H1 (cell line): Measurements from ENCODE around the gene SMIM44. TPM values are rescaled to one million over a fixed set of nuclear protein-coding genes. Genes with fewer than 3 reads are reported as not detected.

Source experiments
- CTCF ChIA-PET: fragments of 300-600 bp; sonication (Branson Sonifier 250); formaldehyde crosslinking; loops from one replicate; lab custom pipeline; 2021; ENCODE audit not compliant: partially characterized antibody; lab: Charles Lee
- POLR2A ChIA-PET: fragments of 300-600 bp; sonication (Branson Sonifier 250); formaldehyde crosslinking; loops from one replicate; lab custom pipeline; 2021; ENCODE audit warnings: inconsistent platforms; ENCODE audit not compliant: partially characterized antibody; lab: Charles Lee
- DNase-seq, 2 experiments: peaks; one replicate each; pipeline versions ENCODE4 v3.0.0 to v3.0.0-alpha.2; 2010 to 2022; ENCODE audit warnings: low spot score in 2 of 2, low read depth in 1 of 2, mixed read lengths in 1 of 2
- FAIRE-seq: peaks from 2 replicates; lab custom pipeline; 2011; peaks lifted over from hg19 to GRCh38; lab: Jason Lieb, UNC
- H2AFZ ChIP-seq: 2 replicates; pipeline ENCODE4 v1.8.1; 2012; ENCODE audit warnings: low read length, inconsistent platforms
- H2AK5ac ChIP-seq: 2 replicates; pipeline ENCODE4 v1.6.1; 2013; ENCODE audit warnings: low read depth, low read length
- H2BK120ac ChIP-seq: replicated peaks from 2 replicates; pipeline ENCODE3; 2013; ENCODE audit warnings: low read depth, low read length, inconsistent platforms
- H2BK12ac ChIP-seq: 2 replicates; pipeline ENCODE4 v1.6.1; 2013; ENCODE audit warnings: low read depth, low read length
- H2BK15ac ChIP-seq: 2 replicates; pipeline ENCODE4 v1.6.1; 2013; ENCODE audit warnings: low read length
- H2BK20ac ChIP-seq: 2 replicates; pipeline ENCODE4 v1.6.1; 2013; ENCODE audit warnings: low read length
- H2BK5ac ChIP-seq: 2 replicates; pipeline ENCODE4 v1.6.1; 2013; ENCODE audit warnings: low read depth, low read length
- H3K14ac ChIP-seq: 2 replicates; pipeline ENCODE4 v1.6.1; 2013; ENCODE audit warnings: inconsistent platforms; ENCODE audit not compliant: insufficient read length
- H3K18ac ChIP-seq: 2 replicates; pipeline ENCODE4 v1.6.1; 2013; ENCODE audit warnings: low read length; ENCODE audit errors: extremely low read depth
- H3K23ac ChIP-seq: 2 replicates; pipeline ENCODE4 v1.6.1; 2013; ENCODE audit warnings: inconsistent platforms; ENCODE audit not compliant: insufficient read length
- H3K23me2 ChIP-seq: 2 replicates; pipeline ENCODE4 v1.6.1; 2013; ENCODE audit warnings: low read depth, low read length
- H3K27ac ChIP-seq: 2 replicates; pipeline ENCODE4 v1.6.1; 2011; ENCODE audit warnings: low read depth, low read length, inconsistent platforms
- H3K27me3 ChIP-seq, 4 experiments: replicated peaks in 1 of 4; 1 replicate in 1 of 4; 2 replicates in 3 of 4; pipeline versions ENCODE4 v1.6.1 to v1.8.1; 2011 to 2013; ENCODE audit warnings: low read length in 3 of 4, mild to moderate bottlenecking in 3 of 4, inconsistent platforms in 2 of 4, mixed read lengths in 2 of 4, moderate library complexity in 1 of 4; ENCODE audit not compliant: control insufficient read depth in 3 of 4, insufficient read depth in 3 of 4; ENCODE audit errors: extremely low read depth in 1 of 4
- H3K36me3 ChIP-seq, 4 experiments: 2 replicates each; pipeline versions ENCODE4 v1.6.1 to v1.8.1; 2011 to 2013; ENCODE audit warnings: mild to moderate bottlenecking in 4 of 4, low read length in 3 of 4, moderate library complexity in 2 of 4, control low read depth in 1 of 4, inconsistent platforms in 1 of 4; ENCODE audit not compliant: insufficient read depth in 4 of 4, control insufficient read depth in 2 of 4
- H3K4ac ChIP-seq: replicated peaks from 2 replicates; pipeline ENCODE3; 2013; ENCODE audit warnings: low read length, low read depth, mixed read lengths, inconsistent platforms; ENCODE audit not compliant: insufficient read length
- H3K4me1 ChIP-seq, 4 experiments: replicated peaks in 1 of 4; 1 replicate in 1 of 4; 2 replicates in 3 of 4; pipeline versions ENCODE4 v1.6.1 to v1.8.1; 2011 to 2013; ENCODE audit warnings: low read length in 3 of 4, inconsistent platforms in 2 of 4, mixed read lengths in 1 of 4; ENCODE audit not compliant: insufficient read depth in 4 of 4, control insufficient read depth in 3 of 4
- H3K4me2 ChIP-seq, 2 experiments: 2 replicates each; pipeline versions ENCODE4 v1.6.1 to v1.8.1; 2011 to 2013; ENCODE audit warnings: low read depth in 2 of 2, low read length in 2 of 2, control low read depth in 1 of 2, inconsistent platforms in 1 of 2, mild to moderate bottlenecking in 1 of 2; ENCODE audit not compliant: insufficient read depth in 1 of 2
- H3K4me3 ChIP-seq, 4 experiments: fragments of 200-600, 300-600 bp in 1 of 4; sonication (generic), shearing (Covaris generic), sonication (Bioruptor Twin) in 1 of 4; 2 replicates each; pipeline versions ENCODE4 v1.5.1 to v1.8.1; 2011 to 2016; ENCODE audit warnings: low read length in 4 of 4, low read depth in 3 of 4, control low read depth in 2 of 4, inconsistent platforms in 2 of 4, mild to moderate bottlenecking in 2 of 4, mixed read lengths in 1 of 4, moderate library complexity in 1 of 4; ENCODE audit not compliant: insufficient read depth in 2 of 4; ENCODE audit errors: extremely low read depth in 1 of 4
- H3K56ac ChIP-seq: replicated peaks from 2 replicates; pipeline ENCODE3; 2013; ENCODE audit warnings: low read depth, mild to moderate bottlenecking, mixed read lengths, low read length, inconsistent platforms; ENCODE audit not compliant: insufficient read length
- H3K79me1 ChIP-seq: 2 replicates; pipeline ENCODE4 v1.6.1; 2013; ENCODE audit warnings: low read depth, low read length, control low read depth
- H3K79me2 ChIP-seq, 2 experiments: 2 replicates each; pipeline versions ENCODE4 v1.6.1 to v1.8.1; 2012 to 2013; ENCODE audit warnings: low read length in 2 of 2, mild to moderate bottlenecking in 2 of 2, inconsistent platforms in 1 of 2; ENCODE audit not compliant: insufficient read depth in 2 of 2, control insufficient read depth in 1 of 2
- H3K9ac ChIP-seq, 4 experiments: replicated peaks in 1 of 4; 1 replicate in 1 of 4; 2 replicates in 3 of 4; pipeline versions ENCODE4 v1.6.1 to v1.8.1; 2011 to 2013; ENCODE audit warnings: low read depth in 3 of 4, low read length in 3 of 4, control low read depth in 2 of 4, mild to moderate bottlenecking in 2 of 4, moderate library complexity in 2 of 4, inconsistent platforms in 1 of 4; ENCODE audit errors: extremely low read depth in 1 of 4
- H3K9me3 ChIP-seq, 2 experiments: 2 replicates each; pipeline versions ENCODE4 v1.6.1 to v1.8.1; 2012 to 2013; ENCODE audit warnings: mild to moderate bottlenecking in 2 of 2, moderate library complexity in 2 of 2, control low read depth in 1 of 2, inconsistent platforms in 1 of 2, low read depth in 1 of 2, low read length in 1 of 2, mixed read lengths in 1 of 2; ENCODE audit not compliant: insufficient read depth in 2 of 2
- H4K20me1 ChIP-seq, 2 experiments: replicated peaks in 1 of 2; 2 replicates each; pipeline versions ENCODE3 to v1.8.1; 2011 to 2013; ENCODE audit warnings: inconsistent platforms in 2 of 2, low read length in 2 of 2, mild to moderate bottlenecking in 1 of 2; ENCODE audit not compliant: insufficient read depth in 2 of 2, control insufficient read depth in 1 of 2
- H4K5ac ChIP-seq: 2 replicates; pipeline ENCODE4 v1.6.1; 2013; ENCODE audit warnings: low read length, low read depth, mixed read lengths, inconsistent platforms; ENCODE audit not compliant: insufficient read length
- H4K8ac ChIP-seq: 2 replicates; pipeline ENCODE4 v1.8.0; 2013; ENCODE audit warnings: mild to moderate bottlenecking, moderate library complexity, low read length, inconsistent platforms; ENCODE audit not compliant: insufficient read depth; ENCODE audit errors: extremely low read depth
- H4K91ac ChIP-seq: replicated peaks from 2 replicates; pipeline ENCODE3; 2013; ENCODE audit warnings: low read length, mixed read lengths, inconsistent platforms; ENCODE audit not compliant: insufficient read length
- BACH1 ChIP-seq: IDR thresholded peaks from 2 replicates; pipeline ENCODE4 v1.6.1; 2012; ENCODE audit warnings: low read length, improper control_type of control experiment
- CTBP2 ChIP-seq: IDR thresholded peaks from 2 replicates; pipeline ENCODE4 v1.7.0; 2011; ENCODE audit warnings: borderline replicate concordance, mild to moderate bottlenecking, moderate library complexity, mixed read lengths, low read length; ENCODE audit not compliant: insufficient read depth, insufficient read length
- CTCF ChIP-seq, 3 experiments: IDR thresholded peaks; 1 replicate in 2 of 3; 2 replicates in 1 of 3; pipeline versions ENCODE4 v1.5.1 to v1.6.1; 2011; ENCODE audit warnings: low read length in 3 of 3, mild to moderate bottlenecking in 3 of 3, inconsistent platforms in 2 of 3, low read depth in 1 of 3, moderate library complexity in 1 of 3; ENCODE audit not compliant: insufficient read depth in 1 of 3; ENCODE audit errors: control extremely low read depth in 1 of 3
- RNF2 ChIP-seq: fragments of 200-900, 300-1000 bp; sonication (generic); IDR thresholded peaks from 2 replicates; pipeline ENCODE4 v1.7.1; 2016; ENCODE audit warnings: borderline replicate concordance, low read depth, mild to moderate bottlenecking, antibody characterized with exemption, low read length; ENCODE audit not compliant: poor library complexity, severe bottlenecking; ENCODE audit errors: missing control alignments
- RXRA ChIP-seq: IDR thresholded peaks from 2 replicates; pipeline ENCODE4 v1.6.1; 2011; ENCODE audit warnings: low read depth, mild to moderate bottlenecking, low read length, moderate library complexity; ENCODE audit not compliant: insufficient read depth
- SUZ12 ChIP-seq: fragments of 200-600 bp; sonication (generic); IDR thresholded peaks from 2 replicates; pipeline ENCODE4 v1.6.1; 2012; ENCODE audit warnings: mild to moderate bottlenecking, inconsistent platforms, low read length, moderate library complexity, mixed read lengths
- TEAD4 ChIP-seq: IDR thresholded peaks from 2 replicates; pipeline ENCODE4 v1.6.1; 2012; ENCODE audit warnings: low read depth, low read length, inconsistent platforms, mixed read lengths
- WGBS, 2 experiments: shearing (Covaris generic) in 1 of 2; methylation state at CpG; one replicate each; pipeline versions ENCODE4 v1.1.6 to v1.1.7; 2013 to 2015; ENCODE audit warnings: low lambda C conversion rate in 2 of 2, mixed read lengths in 2 of 2, inconsistent platforms in 1 of 2, low coverage in 1 of 2, missing lambda C conversion rate in 1 of 2; ENCODE audit not compliant: insufficient replicate concordance in 2 of 2, insufficient coverage in 1 of 2, insufficient read length in 1 of 2; ENCODE audit errors: extremely low coverage in 1 of 2, missing lambda C conversion rate in 1 of 2; 5-methylcytosine and 5-hydroxymethylcytosine counted together
- polyA plus RNA-seq, 7 experiments: library from polyadenylated mRNA; depleted of rRNA in 3 of 7; stranded (reverse) in 5 of 7; unstranded in 2 of 7; fragments of >200 nt in 5 of 7; fragments of 200-250 nt in 2 of 7; gene quantifications; 1 replicate in 5 of 7; 2 replicates in 1 of 7; 4 replicates in 1 of 7; pipeline versions ENCODE4 v1.2.1 to v1.2.3, GENCODE V29; 2011 to 2013; ENCODE audit warnings: missing spikeins in 2 of 7, mixed read lengths in 2 of 7
- total RNA-seq: library from RNA; stranded (reverse); fragmentation: NEBNext Ultra II Directional; extraction: Animal tissue kit (Norgen Biotek cat#: 25700); gene quantifications from 2 replicates; pipeline ENCODE4 v1.2.1, GENCODE V29; 2021

The SMIM44 gene
- total and polyA plus RNA-seq, 2 of the 8 experiments (the other 6 are each of a cell fraction or from before 2014, with no cell fraction given) = not detected

- Histone ChIP-seq H3K27me3 (peaks cover 24 to 54% (median 50%) of the 10 kb centered on the region in 4 experiments), H3K56ac (no peak overlapping the region), H3K4ac (no peak overlapping the region), H2BK15ac (no peak overlapping the region), H3K18ac (no peak overlapping the region; the same call in none of the 2 replicates), H3K4me1 (peaks cover 0 to 13% (median 5%) of the 10 kb centered on the region in 4 experiments; a peak in 6 of 7 replicates), H2BK20ac (no peak overlapping the region), H4K8ac (no peak overlapping the region), H3K4me3 (peak overlapping the region; percentile 29 to 72 (median 34)), H3K9me3 (peaks cover 6 to 10% of the 10 kb centered on the region in 2 experiments; a peak in 3 of 4 replicates), H3K79me2 (no peaks in the 10 kb centered on the region), H4K91ac (no peak overlapping the region), H3K23me2 (peaks cover 9% of the 10 kb centered on the region; the same call in 1 of the 2 replicates), H2AK5ac (no peak overlapping the region), H3K14ac (no peak overlapping the region), H4K5ac (no peak overlapping the region), H2AFZ (no peak overlapping the region), H2BK12ac (no peak overlapping the region), H3K36me3 (no peaks in the 10 kb centered on the region; a peak in 1 of 8 replicates), H3K23ac (no peak overlapping the region), H3K79me1 (no peaks in the 10 kb centered on the region), H2BK120ac (no peak overlapping the region), H3K4me2 (peak overlapping the region; percentile 63 to 81), H3K9ac (no peak overlapping the region), H4K20me1 (peaks cover 3 to 5% of the 10 kb centered on the region in 2 experiments), H3K27ac (no peak overlapping the region), H2BK5ac (no peak overlapping the region)
- ChIA-PET POLR2A (interaction anchor here (1.6 to 1.9 kb wide), 3 partner anchors 14 to 19 kb away, joined by 3 to 5 read pairs (median 5); no protein-coding TSS in a partner anchor), CTCF (interaction anchor here (0.5 to 1.8 kb wide), 10 partner anchors 9 to 165 kb away, joined by 3 to 9 read pairs (median 4); no protein-coding TSS in a partner anchor)
- 0% methylated on average over 13 of the region's 57 CpGs; no CpG with 5 or more reads in 1 of the 2 experiments for WGBS, 2 experiments
- DNase-seq (peak in 1 of 2 experiments; percentile 67), FAIRE-seq (no peak)
- no peak for TF ChIP-seq SUZ12
- TF ChIP-seq TEAD4 = no peak
- TF ChIP-seq BACH1 = no peak
- no peak for TF ChIP-seq CTBP2
- TF ChIP-seq RNF2 = peak; percentile 57
- TF ChIP-seq CTCF (IDR thresholded peaks at IDR 0.05; ENCODE audit: control extremely low read depth in 1 of 3, insufficient read depth in 1 of 3, low read depth in 1 of 3, low read length in 3 of 3) = peak in 1 of 3 experiments; percentile 17; a peak in 1 of 4 replicates
- no peak for TF ChIP-seq RXRA
Observed at GRCh38 chr19:3463714-3464586, 19.3 kb downstream of the SMIM44 start.
